HG03159 (cell line): ENCODE measurements around the gene GRIA3.
"Not testable (repeated sequence)": the region's sequence is repeated elsewhere in the genome, so short reads cannot be mapped to it uniquely, and the experiment has no call there.

ENCODE experiments used
- ATAC-seq: cut with Tn5 transposase; IDR thresholded peaks from one replicate; pipeline ENCODE4 v1.9.1; 2021; ENCODE audit warnings: mild to moderate bottlenecking, moderate library complexity; ENCODE audit not compliant: unreplicated experiment

GRIA3 gene

GRCh38 chrX:123267220-123267619 lies 83.1 kb downstream of the GRIA3 start:
- no peak for ATAC-seq

GRCh38 chrX:123271902-123272301 lies 87.8 kb downstream of the GRIA3 start:
- ATAC-seq = no peak

GRCh38 chrX:123272630-123273029 lies 88.6 kb downstream of the GRIA3 start:
- no peak for ATAC-seq

GRCh38 chrX:123274796-123275195 lies 90.7 kb downstream of the GRIA3 start:
- ATAC-seq = no peak

GRCh38 chrX:123277347-123277746 lies 93.3 kb downstream of the GRIA3 start:
- ATAC-seq = no peak

- no peak for ATAC-seq
These were observed 93.7 kb downstream of the GRIA3 start for GRCh38 chrX:123277821-123278220.

GRCh38 chrX:123282241-123282640 lies 98.2 kb downstream of the GRIA3 start:
- ATAC-seq = no peak

- ATAC-seq = not testable (repeated sequence)
These were observed 99.3 kb downstream of the GRIA3 start for GRCh38 chrX:123283407-123283806.

GRCh38 chrX:123291623-123292022 lies 107.5 kb downstream of the GRIA3 start:
- no peak for ATAC-seq

- ATAC-seq = no peak
These were observed 113.9 kb downstream of the GRIA3 start for GRCh38 chrX:123298026-123298425.

GRCh38 chrX:123303429-123303828 lies 119.4 kb downstream of the GRIA3 start:
- no peak for ATAC-seq

GRCh38 chrX:123308658-123309057 lies 124.6 kb downstream of the GRIA3 start:
- ATAC-seq = no peak

- no peak for ATAC-seq
These were observed 126.0 kb downstream of the GRIA3 start for GRCh38 chrX:123310112-123310511.

GRCh38 chrX:123311486-123311885 lies 127.4 kb downstream of the GRIA3 start:
- ATAC-seq = no peak

GRCh38 chrX:123313486-123313885 lies 129.4 kb downstream of the GRIA3 start:
- no peak for ATAC-seq

- no peak for ATAC-seq
These were observed 136.5 kb downstream of the GRIA3 start for GRCh38 chrX:123320622-123321021.

- no peak for ATAC-seq
These were observed 138.5 kb downstream of the GRIA3 start for GRCh38 chrX:123322536-123322935.

- no peak for ATAC-seq
These were observed 140.5 kb downstream of the GRIA3 start for GRCh38 chrX:123324625-123325024.

GRCh38 chrX:123330229-123330942 lies 146.3 kb downstream of the GRIA3 start:
- ATAC-seq = peak; percentile 81

GRCh38 chrX:123331349-123331748 lies 147.3 kb downstream of the GRIA3 start:
- ATAC-seq = no peak

- peak; percentile 33 for ATAC-seq
These were observed 147.8 kb downstream of the GRIA3 start for GRCh38 chrX:123331859-123332258.

GRCh38 chrX:123336666-123337065 lies 152.6 kb downstream of the GRIA3 start:
- no peak for ATAC-seq
